Hepatocyte (in vitro differentiated cells): ENCODE results near the gene RBL2.

Experiments
- CTCF ChIP-seq: fragments of 200-600 bp; sonication (generic); IDR thresholded peaks from 2 replicates; pipeline ENCODE4 v1.5.1; 2016; ENCODE audit warnings: antibody characterized with exemption, mild to moderate bottlenecking; ENCODE audit not compliant: poor library complexity
- EZH2 ChIP-seq: fragments of 200-600 bp; sonication (generic); IDR thresholded peaks from 2 replicates; pipeline ENCODE4 v1.6.1; 2016; ENCODE audit warnings: antibody characterized with exemption, mild to moderate bottlenecking, borderline replicate concordance
- EZH2phosphoT487 ChIP-seq: fragments of 200-600 bp; sonication (generic); IDR thresholded peaks from one replicate; pipeline ENCODE4 v1.6.1; 2018; ENCODE audit warnings: antibody characterized with exemption, mild to moderate bottlenecking, low read depth, moderate library complexity; ENCODE audit not compliant: unreplicated experiment, severe bottlenecking

GRCh38 chr16:53506254-53506653 is 72.0 kb downstream of the RBL2 start:
- TF ChIP-seq CTCF, result no peak
- TF ChIP-seq EZH2, result no peak
- no peak for TF ChIP-seq EZH2phosphoT487
